Stimulated activated naive CD4-positive, alpha-beta T cell treated with Interleukin-2 at 50 U/mL for 16 hours (primary cell): ENCODE data around the gene TMEM120B.
A peak's percentile ranks its signal among the peaks of the same experiment; 100 is the strongest.

ENCODE experiments used
- DNase-seq: peaks from one replicate; lab custom pipeline; 2025; lab: John Stamatoyannopoulos, UW

The TMEM120B gene

DNA sequence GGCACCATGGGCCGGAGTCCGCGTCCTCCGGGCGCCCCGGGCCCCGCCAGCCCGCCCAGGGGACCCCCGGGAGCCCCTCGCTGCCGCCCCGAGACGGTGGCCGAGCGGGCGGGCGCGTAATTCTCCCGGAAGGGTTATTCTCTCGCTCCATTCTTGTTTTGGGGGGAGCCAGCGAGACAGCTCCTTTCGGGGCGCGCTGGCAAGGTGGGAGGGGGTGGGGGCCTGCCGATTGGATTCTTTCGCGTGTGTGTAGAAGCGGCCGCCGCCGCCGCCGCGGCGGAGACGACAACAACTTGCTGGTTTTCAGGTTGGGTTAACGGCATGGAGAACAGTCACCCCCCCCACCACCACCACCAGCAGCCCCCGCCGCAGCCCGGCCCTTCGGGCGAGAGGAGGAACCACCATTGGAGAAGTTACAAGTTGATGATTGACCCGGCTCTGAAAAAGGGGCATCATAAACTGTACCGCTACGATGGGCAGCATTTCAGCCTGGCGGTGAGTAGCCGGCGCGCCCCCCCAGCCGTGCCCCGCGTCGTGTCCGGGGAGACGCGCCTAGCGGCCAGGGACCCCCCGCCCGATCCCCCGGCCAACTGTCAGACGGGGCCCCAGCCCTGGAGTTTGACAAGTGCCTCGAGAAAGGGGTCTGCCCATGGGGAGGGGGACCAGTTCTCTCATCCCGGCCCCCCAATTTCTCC is 92.0 kb downstream of the TMEM120B start:
- peak; percentile 59 for DNase-seq

DNA sequence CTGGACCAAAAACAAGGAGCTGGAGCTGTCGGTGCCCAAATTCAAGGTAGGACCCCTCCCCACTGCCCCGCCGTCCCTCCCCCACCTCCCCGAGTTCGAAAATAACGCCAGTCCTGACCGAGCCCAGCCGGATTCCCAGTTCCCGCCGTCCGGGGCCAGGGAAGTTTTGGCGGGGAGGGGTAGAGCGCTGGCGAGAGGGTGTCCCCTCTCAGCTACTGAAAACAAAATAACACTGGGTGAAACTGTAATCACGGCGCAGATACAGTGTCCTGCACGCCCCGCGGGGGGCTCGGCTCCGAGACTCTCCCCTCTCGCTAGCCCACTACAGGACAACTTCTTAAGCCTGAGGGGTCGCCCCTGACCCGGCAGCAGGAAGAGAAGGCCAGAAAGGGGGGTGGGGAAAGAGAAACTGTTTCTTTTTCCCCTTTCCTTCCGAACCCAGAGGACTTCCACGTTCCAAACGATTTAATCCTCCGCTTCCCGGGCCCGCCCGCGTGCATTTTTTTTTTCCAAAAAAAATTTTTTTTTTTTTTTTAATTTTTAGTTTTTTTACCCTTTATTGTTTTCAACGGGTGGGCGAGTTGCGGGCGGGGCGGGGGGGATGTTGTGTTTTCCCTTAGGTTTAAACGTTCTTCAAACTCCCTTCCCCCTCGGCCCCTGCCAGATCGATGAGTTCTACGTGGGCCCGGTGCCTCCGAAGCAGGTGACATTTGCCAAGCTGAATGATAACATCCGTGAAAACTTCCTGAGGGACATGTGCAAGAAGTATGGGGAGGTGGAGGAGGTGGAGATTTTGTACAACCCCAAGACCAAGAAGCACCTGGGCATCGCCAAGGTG is 92.8 kb downstream of the TMEM120B start:
- DNase-seq: peak; percentile 5

DNA sequence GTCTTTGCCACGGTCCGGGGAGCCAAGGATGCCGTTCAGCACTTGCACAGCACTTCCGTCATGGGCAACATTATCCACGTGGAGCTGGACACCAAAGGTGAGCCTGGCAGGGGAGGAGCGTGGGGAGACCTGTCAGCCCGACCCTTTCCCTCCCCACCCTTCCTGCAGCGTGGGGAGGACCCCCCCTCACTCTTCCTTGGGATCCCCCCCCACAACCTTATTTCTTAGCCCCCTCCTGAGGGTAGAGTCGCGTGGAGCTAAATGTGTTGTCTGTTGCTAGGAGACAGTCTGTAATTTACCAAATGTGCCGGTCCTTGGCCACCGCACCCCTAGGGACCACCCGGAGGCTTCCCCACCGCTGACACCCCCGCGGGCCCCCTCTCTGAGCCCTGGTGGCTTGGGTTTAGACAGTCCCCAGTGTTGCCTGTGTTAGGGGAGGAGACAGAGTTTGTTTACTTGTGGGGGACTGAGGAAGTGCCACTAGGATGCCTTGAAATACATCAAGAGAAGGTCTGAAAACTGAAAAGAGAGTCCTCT is 93.5 kb downstream of the TMEM120B start:
- DNase-seq: peak; percentile 4

DNA sequence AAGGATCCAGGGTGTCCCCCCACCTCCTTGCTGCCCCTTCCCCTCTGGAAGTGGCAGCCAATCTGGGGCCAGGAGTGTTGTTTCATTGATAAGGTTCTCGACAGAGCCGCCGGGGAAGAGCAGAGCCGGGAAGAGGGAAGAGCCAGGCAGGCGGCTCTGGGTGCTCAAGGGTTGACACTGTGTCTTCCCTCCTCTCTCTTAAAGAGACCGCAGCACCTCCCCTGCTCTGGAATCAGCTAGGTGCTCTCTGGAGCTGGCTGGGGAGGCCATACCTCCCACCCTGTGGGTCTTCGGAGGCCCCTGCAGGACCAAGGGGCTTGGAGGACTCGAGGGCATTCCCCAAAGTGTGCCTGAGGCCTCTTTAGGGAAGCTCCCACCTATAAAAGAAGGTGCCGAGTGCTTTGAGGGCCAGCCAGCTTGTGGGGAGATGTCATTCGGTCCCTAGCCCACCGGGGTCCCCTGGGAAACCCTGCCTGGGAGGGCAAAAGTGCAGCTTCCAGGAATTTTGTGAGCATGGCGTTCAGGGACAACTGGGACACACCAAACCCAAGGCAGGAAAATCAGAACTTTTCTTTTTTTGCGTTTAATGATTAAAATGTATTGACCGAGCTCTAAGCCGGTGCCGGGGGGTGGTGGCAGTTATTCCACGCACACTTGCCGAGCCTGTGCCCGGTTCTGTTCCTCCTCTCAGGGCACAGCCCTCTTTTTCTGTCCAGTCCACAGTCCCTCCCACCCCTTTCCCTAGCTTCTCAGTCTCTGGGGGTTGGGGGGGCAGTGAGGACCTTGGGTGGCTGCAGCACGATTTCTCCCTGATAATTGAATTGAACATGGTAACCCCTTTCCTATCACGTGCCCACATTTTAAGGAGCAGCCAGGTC is 94.2 kb downstream of the TMEM120B start:
- DNase-seq: no peak

DNA sequence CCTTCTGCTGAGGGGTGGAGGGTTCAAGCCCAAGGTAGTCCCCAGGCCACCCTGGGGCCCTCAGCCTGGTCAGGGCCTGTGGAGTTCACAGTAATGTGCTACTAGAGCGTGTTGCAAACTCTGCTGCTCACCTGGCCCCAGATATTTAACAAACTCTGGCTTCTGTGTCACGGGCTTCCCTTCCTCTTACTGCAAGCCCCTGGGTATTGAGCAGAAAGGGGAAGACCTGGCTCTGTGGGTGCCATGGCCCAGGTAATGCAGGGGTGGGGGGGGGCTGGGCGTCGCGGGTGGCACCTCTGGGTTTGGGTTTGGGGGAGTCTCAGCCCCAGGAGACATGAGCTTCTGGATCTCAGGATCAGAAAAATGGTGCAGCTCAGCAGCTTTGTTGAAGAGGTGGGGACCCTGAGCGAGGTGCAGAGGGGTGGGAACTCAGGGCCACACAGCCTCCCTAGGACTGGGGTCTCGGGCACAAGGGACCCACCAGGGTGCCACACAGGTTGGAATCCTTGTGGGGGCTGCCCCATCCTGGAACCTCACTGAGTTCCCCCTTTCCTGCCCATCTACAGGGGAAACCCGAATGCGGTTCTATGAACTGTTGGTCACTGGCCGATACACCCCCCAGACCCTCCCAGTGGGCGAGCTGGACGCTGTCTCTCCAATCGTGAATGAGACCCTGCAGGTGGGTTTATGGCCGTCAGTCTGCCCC is 95.2 kb downstream of the TMEM120B start:
- DNase-seq: no peak

DNA sequence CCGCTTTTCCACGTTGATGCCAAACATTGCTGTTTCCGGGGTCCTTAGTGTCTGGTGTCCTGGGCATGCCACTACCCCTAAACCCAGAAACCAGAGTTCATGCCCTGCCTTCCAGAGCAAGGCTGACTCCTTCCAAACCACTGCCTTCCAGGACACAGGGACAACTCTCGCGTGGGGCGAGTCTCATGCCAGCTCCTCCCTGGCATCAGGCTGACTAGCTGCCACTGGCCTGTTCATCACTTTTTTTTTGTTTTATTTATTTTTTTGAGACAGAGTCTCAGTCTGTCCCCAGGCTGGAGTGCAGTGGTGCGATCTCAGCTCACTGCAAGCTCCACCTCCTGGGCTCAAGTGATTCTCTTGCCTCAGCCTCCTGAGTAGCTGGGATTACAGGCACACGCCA is 96.1 kb downstream of the TMEM120B start:
- DNase-seq: no peak

DNA sequence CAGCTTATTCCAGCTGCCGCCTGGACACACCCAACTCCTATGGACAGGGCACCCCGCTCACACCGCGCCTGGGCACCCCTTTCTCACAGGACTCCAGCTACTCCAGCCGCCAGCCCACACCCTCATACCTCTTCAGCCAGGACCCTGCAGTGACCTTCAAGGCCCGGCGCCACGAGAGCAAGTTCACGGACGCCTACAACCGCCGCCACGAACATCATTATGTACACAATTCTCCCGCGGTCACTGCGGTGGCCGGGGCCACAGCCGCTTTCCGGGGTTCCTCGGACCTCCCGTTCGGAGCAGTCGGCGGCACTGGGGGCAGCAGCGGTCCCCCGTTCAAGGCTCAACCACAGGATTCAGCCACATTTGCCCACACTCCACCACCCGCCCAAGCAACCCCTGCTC is 97.2 kb downstream of the TMEM120B start:
- no peak for DNase-seq

DNA sequence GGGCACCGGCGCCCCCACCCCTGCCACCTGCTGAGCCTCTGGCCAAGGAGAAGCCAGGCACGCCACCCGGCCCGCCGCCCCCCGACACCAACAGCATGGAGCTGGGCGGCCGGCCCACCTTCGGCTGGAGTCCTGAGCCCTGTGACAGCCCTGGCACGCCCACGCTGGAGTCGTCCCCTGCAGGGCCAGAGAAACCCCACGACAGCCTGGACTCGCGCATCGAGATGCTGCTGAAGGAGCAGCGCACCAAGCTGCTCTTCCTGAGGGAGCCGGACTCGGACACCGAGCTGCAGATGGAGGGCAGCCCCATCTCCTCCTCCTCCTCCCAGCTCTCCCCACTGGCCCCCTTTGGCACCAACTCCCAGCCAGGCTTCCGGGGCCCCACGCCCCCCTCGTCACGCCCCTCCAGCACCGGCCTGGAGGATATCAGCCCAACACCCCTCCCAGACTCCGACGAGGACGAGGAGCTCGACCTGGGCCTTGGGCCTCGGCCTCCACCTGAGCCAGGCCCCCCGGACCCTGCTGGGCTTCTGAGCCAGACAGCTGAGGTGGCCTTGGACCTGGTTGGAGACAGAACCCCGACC is 97.8 kb downstream of the TMEM120B start:
- DNase-seq: no peak

DNA sequence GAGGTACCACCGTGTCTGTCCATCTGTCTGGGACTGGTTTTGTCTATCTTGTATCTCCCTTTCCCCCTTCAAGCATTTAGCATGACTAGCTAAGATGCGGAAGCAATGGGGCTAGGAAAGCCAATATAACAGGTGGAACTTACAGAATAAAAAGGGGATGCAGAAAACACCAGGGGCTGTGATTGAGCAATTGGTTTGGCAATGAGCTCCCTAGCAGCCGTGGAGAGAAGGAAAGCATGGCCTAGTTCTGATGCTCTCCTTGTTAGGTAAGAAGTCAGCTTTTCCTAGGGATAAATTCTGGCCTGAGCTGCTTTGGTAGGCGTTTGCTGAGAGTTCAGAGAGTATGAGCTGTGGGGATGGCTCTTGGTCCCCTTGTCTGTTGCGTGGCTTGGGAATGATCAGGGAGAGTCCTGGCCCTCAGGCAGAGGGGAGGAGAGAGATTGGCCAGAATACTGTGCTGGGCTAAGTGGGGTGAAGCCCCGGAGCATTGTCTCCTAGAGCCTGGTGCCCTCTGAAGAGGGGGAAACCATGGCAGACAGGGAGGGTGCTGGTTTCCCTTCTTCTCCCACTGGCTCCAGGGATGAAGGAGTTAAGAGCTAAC is 98.4 kb downstream of the TMEM120B start:
- no peak for DNase-seq

DNA sequence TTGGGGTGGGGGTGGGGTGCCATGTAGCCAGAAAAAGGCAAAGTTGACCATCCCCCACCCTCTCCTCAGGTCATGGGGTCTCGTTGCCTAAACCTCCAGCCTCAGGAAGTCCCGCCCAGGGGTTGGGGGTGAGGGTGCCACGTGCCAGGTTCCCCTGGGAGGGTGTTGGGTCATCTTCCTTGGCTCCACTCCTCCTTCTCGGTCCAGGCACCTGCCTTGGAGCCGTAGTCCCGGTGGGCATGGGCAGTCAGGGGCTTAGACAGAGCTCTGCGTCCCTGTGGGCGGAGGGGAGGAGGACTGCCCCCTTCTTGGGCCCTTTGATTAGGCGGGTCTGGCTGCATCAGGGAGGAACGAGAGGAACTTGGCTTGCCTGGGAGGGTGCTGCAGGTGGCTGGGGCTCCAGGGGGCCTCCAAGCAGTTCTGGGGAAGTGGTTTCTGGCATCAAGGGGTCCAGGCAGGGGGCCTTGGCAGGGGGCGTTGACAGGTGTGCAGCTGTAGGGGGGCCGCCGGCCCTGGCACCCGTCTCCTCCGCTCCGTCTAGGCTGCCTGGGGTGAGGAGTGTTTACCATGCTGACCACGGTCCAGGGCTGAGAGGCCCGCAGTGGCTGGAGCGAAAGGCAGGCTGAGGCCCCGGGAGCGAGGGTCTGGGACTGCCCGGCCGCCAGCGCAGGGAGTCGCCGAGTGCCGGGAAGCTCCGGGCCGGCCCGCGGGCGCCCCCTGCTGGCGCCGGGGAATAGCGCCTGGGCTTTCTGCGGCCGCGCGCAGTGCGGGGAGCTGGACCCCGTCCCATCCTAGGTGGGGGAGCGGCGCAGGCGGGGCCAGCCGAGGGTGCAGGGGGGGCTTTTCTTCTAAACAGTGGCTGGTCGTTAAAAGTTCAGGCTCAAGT is 99.1 kb downstream of the TMEM120B start:
- DNase-seq: peak; percentile 32

DNA sequence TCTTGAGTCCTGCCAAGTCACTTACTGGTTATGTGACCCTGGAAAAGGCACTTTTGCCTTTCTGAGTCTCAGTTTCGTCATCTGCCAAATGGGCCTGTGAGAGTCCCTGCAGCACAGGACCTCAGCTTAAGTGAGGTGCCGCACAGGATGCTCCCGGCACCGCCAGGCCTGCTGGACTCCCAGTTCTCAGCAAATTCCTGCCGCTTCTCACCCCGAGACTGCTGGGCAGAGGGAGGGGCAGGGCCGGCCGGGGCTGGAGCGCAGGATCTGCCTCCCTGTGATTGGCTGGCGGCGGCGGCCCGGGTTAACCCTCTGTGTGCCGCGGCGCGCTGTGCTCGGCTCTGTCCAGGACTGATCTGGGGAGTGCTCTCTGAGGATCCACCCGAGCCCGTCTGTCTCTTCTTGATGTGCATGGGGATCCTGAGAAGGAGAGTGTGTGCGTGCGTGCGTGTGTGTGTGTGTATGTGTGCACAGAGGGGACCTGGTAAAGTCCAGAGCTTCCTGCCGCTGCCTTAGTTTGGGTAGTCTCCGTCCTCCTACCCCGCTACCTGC is 99.8 kb downstream of the TMEM120B start:
- peak; percentile 26 for DNase-seq

DNA sequence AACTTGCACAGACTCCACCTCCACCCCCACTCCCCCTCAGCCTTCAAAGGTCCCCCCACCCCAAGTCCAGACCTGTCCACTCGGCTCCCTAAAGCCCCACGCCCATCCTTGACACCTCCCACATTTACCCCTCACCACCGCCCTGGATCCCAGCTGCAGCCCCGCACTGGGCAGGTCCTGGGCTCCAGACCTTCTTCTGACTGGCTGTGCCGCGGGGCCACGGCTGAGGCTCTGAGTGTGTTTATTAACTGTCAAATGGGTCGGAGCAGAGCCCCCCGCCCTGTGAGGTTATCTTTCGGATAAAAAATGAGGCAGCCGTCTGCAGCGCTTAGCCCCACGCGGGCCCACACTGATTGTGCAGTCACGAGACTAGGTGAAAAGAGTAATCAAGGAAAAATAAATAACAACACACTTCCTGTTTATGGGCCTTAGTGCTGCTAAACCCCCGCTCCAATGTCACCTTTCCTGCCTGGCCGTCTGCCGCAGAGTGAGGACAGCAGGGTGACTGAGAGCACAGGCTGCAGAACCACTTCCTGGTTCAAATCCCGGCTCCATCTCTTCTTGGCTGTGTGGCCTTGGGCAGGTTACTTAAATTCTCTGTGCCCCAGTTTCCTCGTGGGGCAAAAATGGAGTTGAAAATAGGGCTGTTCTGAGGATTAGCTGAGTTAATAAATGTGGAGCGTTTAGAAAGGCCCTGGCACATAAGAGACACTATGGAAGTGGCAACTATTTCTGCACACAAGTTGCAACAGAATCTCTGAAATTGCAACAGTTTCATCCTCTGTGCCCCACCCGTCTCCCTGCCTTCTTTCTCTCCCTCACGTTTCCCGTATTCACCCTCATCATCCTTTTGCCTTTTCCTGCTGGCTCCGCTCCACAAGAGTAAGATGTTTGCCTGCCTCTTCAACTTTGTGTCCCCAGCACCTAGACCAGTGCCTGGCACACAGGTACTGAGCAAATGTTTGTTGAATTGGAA is 100.7 kb downstream of the TMEM120B start:
- no peak for DNase-seq

DNA sequence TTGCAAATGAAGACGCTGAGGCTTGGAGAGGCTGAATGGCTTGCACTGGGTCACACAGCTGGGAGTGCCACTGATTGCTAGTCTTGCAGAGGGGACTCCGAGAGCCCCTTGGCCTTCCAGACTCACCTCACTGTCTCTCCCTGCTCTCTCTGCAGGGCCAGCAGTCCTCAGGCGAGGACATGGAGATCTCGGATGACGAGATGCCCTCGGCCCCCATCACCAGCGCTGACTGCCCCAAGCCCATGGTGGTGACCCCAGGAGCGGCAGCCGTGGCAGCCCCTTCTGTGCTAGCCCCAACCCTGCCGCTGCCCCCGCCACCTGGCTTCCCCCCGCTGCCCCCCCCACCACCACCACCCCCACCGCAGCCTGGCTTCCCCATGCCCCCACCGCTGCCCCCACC is 101.4 kb downstream of the TMEM120B start:
- DNase-seq: no peak

DNA sequence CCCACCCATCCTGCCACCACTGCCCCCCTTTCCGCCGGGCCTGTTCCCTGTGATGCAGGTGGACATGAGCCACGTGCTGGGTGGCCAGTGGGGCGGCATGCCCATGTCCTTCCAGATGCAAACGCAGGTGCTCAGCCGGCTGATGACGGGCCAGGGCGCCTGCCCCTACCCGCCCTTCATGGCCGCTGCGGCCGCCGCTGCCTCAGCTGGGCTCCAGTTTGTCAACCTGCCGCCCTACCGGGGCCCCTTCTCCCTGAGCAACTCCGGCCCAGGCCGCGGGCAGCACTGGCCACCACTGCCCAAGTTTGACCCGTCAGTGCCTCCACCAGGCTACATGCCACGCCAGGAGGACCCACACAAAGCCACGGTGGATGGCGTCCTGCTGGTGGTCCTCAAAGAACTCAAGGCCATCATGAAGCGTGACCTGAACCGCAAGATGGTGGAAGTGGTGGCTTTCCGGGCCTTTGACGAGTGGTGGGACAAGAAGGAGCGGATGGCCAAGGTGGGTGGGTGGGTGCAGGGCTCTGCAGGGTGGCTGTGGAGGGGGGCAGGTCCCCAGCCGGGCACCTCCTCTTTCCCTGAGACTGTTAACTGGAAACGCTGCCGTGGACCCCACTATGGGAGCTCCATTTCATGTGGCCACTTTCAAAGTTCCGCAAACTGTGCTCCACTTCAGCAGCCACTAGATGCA is 102.0 kb downstream of the TMEM120B start:
- no peak for DNase-seq

DNA sequence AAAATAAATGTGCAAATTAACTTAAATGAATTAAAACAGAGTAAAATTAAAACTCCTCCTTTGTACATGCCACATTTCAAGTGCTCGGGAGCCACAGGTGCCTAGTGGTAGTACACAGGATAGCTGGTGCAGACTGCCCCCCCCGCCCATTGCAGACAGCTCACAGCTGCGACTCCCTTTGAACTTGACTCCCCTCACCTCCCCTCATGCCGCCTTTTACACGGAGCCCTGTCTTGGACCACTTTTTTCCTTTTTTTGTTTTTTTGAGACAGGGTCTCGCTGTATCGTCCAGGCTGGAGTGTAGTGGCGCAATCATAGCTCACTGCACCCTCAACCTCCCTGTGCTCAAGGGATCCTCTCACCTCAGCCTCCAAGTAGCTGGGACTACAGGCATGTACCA is 102.7 kb downstream of the TMEM120B start:
- no peak for DNase-seq

DNA sequence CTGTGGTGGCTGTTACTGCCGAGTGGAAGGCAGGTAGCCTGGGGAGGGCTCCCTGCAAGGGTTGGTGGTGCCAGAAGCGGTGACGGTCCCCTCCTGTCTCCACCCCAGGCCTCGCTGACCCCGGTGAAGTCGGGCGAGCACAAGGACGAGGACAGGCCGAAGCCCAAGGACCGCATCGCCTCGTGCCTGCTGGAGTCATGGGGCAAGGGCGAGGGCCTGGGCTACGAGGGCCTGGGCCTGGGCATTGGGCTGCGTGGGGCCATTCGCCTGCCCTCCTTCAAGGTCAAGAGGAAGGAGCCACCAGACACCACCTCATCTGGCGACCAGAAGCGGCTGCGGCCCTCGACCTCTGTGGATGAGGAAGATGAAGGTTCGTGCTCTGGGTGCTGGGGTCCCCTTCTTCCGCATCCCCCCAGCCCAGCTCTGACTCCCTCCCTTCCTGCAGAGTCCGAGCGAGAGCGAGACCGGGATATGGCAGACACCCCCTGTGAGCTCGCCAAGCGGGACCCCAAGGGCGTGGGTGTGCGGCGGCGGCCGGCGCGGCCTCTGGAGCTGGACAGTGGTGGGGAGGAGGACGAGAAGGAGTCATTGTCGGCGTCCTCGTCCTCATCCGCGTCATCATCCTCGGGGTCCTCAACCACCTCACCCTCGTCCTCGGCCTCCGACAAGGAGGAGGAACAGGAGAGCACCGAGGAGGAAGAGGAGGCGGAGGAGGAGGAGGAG is 104.5 kb downstream of the TMEM120B start:
- no peak for DNase-seq

DNA sequence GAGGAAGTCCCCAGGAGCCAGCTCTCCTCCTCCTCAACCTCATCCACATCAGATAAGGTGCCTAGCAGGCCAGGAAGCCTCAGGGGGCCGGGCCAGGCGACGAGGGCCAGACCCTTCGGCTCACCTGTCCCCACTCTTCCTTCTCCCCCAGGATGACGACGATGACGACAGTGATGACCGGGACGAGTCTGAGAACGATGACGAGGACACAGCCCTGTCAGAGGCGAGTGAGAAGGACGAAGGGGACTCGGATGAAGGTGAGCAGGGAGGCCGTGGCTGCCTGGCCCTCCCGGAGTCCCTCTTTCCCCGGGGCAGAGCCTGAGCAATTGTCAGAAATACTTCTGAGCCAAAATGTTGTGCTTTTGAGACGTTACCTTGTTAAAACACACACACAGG is 105.1 kb downstream of the TMEM120B start:
- no peak for DNase-seq
